HG02610 (cell line): ENCODE results near the gene SLC35F6.
"Not testable (repeated sequence)": the region's sequence is repeated elsewhere in the genome, so short reads cannot be mapped to it uniquely, and the experiment has no call there.

Source experiments
- ATAC-seq: cut with Tn5 transposase; IDR thresholded peaks from one replicate; pipeline ENCODE4 v1.9.1; 2021; ENCODE audit warnings: mild to moderate bottlenecking, moderate library complexity; ENCODE audit not compliant: unreplicated experiment

SLC35F6 gene

DNA sequence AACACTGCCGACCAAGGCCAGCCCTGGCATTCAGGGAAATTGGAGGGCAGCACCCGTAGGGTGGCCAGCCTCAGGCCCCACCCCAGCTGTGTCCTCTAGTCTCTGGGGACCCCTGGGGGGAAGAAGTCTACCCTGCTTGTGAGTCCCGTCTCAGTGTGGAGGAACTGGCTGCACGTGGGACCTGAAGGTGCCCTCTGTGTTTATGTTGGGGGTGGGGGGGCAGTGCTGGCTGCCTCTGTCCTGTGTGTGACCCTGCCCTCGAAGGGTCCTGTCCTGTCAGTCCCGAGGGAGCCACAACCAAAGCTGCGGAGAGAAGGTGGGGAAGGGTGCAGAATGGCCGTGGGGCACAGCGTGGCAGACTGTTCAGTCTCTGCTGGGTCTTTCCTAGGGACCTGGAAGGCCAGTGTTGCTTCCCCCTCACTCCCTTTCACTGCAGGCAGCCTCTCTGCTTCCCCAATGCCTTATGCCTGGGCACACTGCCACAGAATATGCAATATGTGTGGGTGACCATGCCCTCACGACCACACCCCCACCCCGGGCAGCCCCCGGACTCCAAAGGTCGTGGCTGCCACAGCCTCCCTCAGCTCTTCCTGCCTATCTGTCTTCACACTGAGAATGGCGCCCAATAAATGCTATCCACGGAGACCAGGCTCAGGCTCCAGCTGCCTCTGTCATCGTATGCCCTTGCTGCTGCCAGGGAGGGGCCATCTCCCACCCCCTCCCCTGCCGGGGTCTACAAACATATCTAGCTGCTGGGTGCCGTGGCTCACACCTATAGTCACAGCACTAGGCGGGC lies 33.3 kb upstream of the SLC35F6 start:
- ATAC-seq, result no peak

DNA sequence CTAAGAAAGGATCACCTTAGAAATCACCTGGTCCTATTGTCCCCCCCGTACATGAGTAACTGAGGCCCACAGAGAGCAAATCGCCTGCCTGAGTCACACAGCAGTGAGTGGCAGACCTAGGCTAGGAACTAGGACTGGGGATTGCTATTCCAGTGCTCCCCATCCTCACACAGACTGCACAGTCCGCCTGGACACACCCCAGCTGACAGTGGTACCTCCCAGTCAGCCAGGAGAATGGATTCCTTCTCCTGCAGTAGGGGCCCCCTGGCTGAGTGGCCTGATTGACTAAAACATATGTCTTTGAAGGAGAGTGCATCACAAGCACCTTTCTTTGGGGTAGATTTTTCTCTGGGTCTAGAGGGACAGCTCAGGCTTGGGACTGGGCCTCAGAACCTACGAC lies 32.4 kb upstream of the SLC35F6 start:
- no peak for ATAC-seq

DNA sequence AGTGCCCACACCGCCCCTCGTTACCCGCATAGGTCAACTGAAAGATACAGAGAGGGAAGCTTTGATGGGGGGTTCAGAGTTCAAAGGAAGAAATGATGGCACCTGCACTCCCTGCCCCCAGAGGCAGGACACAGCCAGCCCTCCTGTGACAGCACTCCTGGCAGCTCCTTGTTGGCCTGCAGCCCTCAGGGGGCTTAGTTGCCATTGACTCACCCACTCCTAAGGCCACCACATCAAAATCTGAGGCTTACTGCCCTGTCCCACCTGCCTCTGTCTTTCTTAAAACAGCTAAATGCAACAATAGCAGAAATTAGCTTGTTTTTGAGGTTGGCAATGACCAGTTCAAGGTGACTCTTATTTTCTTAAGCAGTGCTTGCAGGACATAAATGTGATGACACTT lies 31.6 kb upstream of the SLC35F6 start:
- no peak for ATAC-seq

DNA sequence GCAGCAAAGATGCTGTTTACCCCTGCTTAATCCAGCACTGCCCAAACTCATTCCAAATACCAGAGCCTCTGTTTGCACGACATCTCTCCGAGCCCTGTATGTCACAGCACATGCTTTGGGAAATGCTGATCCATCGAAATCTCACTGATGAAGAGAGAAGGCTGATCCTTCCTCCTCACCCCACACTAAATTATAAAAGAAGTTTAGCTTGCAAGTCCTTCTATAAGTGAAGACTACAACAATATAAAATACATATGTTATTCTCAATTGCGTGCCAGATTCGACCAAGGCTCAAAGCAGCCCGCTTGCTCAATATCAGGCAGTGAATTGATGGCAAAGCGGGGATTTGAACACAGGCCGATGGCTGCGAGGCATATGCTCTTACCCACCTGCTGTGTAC lies 30.7 kb upstream of the SLC35F6 start:
- no peak for ATAC-seq

DNA sequence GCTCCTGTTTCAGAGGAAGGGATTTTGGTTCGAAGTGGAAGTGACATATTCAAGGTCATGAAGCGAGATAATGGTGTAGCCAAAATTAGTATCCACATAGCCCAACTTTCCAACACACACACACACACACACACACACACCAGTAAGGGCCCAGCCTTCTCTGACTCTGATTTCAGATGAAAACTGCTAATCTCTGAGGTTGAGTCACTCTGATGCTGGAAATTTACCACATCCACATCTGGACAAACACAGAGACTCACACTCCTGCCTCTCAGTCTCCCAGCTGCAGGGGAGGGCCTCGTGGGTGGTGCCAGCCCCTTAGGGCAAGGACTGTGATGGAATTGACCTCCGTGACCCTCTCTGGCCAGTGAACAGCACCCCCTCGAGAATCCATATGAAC lies 29.0 kb upstream of the SLC35F6 start:
- ATAC-seq, result no peak

DNA sequence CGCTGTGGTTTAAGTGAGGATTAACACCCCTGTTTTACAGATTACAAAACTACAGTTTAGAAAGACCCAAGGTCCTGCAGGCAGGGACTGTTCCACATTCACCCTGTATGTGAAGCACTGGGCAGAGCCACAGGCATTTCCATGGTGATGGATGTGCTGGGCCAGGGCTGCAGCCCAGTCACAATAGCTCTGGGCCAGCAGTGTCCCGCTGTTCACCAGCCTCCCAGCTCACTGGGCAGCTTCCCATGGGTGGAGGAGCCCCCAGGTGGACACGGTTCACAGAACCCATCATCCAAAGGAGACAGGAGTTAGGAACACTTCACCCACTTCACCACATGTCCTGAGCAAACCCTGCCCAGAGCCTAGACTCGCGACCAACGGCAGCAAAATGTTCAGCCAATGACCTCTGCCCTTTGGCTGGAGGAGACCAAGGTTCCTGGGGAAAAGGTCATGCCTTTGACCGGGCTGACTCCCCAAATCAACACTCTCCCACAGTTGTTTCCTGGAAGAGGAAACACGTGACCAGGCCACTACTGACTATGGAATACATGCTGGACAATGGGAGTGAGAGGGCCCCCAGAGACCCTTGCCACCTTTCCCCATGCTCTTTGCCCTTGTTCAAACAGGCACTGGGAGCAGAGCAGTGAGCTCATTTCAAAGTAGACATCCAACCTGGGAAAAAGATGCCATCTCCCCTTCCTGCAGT lies 28.0 kb upstream of the SLC35F6 start:
- no peak for ATAC-seq

DNA sequence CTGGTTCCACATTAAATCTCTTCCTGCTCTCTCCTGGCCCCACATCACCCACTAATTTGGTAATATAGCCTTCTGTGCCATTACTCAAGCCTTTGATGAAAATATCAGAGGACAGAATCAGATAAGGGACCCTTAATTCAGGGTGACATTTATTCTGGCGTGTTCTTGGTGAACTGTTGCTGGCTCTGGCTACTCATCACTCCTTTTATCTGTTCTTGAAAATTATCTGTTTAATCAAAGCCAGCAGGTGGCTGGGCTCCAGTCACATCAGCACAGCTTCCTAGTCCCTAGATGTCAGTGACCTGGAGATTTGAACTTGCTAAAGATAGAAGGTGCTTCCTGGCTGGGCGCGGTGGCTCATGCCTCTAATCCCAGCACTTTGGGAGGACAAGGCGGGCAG lies 26.9 kb upstream of the SLC35F6 start:
- ATAC-seq, result no peak

DNA sequence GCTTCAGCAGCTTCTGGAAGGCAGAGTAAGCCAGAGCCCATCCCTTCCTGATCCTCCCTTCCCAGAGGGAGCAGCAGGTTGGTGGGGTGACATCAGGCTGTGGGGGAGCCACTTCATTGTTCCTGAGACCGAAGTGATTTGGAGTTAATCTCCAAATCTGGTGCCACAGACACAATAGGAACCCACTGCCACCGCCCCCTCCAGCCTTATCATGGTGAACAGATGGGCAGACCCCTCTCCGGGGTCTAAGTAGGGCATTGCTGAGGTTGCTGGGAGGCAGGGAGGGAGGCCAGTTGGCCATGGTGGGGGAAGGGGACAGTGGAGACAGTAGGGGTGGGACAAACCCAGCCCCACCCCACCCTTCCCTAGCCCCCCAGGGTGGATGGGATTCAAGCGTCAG lies 25.6 kb upstream of the SLC35F6 start:
- no peak for ATAC-seq

DNA sequence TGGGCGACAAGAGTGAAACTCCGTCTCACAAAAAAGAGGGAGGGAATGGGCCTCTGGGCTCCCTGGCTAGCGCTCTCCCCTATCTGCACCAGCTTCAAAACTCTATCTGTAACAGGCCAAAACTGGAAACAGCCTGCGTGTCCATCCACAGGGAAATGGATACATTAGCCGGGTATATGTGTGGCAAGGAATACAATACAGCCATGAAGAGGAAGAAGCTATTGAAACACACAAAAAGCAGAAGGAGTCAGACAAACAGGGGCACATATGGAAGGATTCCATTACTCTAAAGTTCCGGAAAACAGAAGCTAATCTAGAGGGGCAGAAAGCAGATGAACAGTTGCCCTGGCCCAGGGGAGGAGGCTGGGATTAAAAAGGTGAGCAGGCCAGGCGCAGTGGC lies 24.6 kb upstream of the SLC35F6 start:
- ATAC-seq, result no peak

DNA sequence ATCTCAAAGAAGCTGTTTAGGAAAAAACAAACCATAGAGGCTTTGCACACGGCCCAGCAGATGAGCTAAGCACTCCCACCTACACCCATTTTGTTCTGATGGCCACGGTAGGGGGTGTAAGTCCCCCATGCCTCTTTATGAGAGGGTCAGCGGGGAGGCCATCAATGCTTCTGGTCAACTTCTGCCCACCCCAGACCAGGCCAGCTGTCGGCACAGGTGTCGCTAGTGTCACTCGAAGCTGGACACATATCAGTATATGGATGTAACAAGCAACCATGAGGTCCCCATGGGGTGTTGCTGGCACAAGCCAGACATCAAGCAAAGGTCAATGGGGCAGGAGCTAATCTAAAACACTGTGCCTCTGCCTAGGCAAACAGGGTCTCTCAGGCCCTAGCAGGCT lies 23.7 kb upstream of the SLC35F6 start:
- ATAC-seq, result no peak

DNA sequence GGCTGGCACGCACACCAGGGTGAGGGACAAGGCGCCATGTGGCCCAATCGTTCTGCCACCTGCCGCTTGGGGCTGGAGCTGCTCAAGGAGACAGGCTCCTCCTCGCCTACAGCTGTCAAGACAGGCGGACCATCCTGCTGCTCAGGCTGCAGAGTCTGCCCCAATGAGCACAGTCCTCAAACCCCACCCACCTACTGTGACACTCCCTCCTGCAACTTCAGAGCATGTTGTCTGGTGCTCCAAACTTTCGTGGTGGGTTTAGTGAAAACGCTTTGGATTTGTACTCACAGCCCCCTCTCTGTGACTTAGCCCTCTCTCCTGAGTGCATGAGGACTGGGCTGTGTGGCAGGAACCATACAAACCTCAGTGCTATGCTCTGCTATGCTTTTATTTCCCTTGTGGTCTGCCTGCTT lies 23.2 kb upstream of the SLC35F6 start:
- no peak for ATAC-seq

DNA sequence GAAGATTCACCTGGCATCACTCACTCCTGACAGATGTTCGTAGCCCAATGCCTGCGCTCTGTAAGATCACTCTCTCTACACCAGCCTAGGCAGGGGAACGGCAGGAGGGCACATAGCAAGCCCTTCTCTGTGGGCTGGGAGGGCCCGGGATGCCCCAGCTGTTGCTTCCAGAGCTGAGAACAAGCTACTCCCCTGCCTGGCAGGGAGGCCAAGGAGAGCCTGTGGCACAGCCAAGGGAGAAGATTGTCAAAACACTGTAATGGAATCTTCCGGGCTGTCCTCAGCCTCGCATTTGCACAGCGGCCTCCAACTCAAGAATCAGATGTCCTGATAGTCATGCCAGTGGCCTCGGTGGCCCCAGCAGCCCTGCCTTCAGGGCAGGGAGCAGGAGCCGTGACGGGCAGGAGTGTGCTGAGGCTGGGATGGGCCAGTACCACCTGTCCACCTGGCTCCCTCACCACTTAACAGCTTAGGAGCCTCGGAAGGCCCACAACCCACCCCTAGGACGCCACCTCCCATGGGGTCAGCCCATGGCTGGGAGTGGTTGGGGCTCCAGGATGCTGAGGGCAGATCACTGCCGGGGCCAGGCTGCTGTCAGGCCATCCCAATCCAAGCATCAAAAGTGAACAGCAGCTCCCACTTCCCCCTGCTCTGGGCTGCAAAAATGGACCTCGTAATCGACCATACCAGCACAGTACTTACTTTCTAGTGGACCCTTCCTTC lies 21.9 kb upstream of the SLC35F6 start:
- ATAC-seq, result no peak

DNA sequence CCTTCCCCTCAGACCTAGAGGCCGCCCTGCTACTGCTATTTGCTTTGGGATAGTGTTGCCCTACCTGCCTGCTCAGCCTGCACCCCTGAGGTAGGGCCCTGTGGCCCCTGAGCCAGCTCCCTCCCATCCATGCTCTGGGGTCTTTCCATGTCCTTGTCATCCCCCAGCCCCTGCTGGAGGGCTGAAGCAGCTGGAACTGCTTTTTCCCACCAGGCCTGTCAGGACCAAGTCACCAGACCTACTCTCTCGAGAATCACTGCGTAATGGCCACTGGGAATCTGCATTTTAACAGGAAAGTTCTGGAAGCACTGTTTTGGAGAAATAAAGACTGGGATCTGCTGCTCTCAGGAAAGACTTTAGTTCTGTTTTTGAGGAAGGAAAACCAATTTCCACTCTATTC lies 20.2 kb upstream of the SLC35F6 start:
- no peak for ATAC-seq

DNA sequence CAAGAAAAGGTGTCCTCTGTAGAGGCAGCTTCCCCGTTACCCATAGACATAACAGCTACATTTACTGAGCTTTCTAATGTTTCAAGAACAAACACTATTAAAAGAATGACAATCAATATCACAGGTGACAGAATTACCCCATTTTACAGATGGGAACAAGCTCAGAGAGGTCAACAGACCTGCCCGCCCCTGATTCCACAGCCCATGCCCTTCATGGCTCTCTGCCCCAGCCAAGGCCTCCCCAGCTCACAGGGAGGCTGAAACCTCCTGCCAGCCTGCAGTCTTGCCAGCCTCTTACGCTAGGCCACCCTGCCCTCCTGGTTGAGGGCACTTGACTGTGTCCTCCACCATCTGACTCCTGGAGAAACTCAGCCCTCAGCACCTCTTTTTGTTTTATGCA lies 19.1 kb upstream of the SLC35F6 start:
- ATAC-seq, result no peak

DNA sequence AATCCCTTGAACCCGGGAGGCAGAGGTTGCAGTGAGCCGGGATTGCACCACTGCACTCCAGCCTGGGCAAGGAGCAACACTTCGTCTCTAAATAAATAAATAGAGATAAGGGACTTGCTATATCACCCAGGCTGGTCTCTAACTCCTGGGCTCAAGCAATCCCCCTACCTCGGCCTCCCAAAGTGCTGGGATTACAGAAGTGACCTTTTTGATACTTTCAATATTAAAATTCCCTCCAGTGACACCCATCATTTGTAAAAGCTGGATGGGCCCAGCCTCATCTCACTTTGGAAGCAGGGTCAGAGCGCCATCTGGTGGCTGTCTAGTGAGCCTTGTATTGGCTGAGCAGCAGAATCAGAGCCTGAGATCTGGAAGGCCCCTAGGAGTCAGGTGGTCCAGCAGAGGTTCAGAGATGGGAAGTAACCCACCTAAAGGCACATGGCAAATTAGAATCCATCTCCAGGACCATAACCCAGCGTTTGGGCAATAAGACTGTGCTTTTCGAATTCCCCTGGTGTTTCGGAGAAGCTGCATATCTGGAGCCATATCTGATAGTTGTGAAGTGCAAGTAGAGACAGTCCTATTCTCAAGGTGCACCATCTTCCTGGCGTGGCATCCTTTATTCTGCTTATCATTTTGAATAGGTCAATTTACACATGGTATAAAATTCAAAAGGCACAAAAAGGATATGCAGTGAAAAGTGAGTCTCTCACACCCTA lies 18.3 kb upstream of the SLC35F6 start:
- no peak for ATAC-seq

DNA sequence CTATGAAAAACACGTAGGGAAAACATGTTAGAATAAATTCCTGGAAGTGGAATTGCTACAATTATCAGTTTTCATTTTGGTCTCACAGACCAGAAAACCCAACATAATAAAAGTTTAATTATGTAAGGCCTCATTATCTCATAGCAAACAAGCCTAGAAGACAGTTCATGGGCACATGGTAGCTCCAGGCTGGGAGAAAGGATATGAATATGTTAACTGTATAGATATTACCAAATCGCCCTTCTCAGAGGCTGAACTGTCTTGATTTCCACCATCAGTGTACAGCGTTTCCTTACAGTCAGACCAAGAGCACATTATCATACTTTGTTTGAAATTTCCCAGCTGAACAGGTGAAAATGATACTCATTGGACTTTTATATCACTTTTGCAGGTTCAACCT lies 17.1 kb upstream of the SLC35F6 start:
- no peak for ATAC-seq

DNA sequence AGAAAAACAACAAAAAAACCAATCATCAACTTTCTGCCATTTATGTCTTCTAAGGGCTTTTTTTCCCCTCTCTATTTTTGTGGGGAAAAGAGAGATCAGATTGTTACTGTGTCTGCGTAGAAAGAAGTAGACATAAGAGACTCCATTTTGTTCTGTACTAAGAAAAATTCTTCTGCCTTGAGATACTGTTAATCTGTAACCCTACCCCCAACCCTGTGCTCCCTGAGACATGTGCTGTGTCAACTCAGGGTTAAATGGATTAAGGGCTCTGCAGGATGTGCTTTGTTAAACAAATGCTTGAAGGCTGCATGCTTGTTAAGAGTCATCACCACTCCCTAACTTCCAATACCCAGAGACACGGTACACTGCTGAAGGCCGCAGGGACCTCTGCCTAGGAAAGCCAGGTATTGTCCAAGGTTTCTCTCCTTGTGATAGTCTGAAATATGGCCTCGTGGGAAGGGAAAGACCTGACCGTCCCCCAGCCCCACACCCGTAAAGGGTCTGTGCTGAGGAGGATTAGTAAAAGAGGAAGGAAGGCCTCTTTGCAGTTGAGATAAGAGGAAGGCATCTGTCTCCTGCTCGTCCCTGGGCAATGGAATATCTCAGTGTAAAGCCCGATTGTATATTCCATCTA lies 14.2 kb upstream of the SLC35F6 start:
- not testable (repeated sequence) for ATAC-seq

DNA sequence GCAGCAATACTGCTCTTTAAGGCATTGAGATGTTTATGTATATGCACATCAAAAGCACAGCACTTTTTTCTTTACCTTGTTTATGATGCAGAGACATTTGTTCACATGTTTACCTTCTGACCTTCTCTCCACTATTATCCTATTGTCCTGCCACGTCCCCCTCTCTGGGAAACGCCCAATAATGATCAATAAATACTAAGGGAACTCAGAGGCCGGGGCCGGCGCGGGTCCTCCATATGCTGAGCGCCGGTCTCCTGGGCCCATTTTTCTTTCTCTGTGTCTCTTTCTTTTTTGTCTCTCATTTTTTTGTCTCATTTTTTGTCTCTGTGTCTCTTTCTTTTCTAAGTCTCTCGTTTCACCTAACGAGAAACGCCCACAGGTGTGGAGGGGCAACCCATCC lies 13.6 kb upstream of the SLC35F6 start:
- not testable (repeated sequence) for ATAC-seq

DNA sequence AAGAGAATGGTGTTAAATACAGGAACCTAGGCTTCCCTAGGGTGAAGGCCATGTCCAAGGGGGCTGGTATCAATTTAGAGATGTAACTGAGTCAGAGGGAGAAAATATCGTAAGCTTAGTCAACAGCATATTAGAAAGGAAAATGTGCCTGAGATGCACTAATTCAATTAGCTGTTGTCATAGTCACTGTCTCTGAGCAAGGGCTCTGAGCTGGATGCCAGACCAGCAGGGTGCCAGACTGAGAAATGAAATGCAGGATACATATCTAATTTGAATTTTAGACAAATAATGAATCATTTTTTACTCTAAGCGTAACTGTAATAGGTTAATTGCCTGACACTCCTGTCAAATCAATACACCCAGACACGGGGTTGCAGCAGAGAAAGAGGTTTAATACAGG lies 11.4 kb upstream of the SLC35F6 start:
- no peak for ATAC-seq

DNA sequence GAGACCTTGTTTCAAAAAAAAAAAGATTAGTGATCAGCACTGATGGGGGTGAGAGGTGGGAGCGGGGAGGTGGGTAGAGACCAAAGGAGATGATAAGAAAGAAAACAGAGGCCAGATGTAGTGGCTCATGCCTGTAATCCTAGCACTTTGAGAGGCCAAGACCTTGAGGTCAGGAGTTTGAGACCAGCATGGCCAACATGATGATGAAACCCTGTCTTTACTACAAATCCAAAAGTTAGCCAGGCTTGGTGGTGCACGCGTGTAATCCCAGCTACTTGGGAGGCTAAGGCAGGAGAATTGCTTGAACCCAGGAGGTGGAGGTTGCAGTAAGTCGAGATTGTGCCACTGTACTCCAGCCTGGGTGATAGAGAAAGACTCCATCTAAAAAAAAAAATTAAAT lies 9.5 kb upstream of the SLC35F6 start:
- ATAC-seq, result no peak
